Stimulated activated CD4-positive, alpha-beta T cell treated with anti-CD3 and anti-CD28 coated beads, Interleukin-1b, Interleukin-23, amount 100 ng/mL, for 48 hours (primary cell): Measurements from ENCODE around the gene LETM1.

Source experiments
- DNase-seq: peaks from one replicate; pipeline ENCODE4 v3.0.0-alpha.2; 2020

The LETM1 gene

GRCh38 chr4:1804638-1805492 lies 51.1 kb downstream of the LETM1 start:
- no peak for DNase-seq

DNA sequence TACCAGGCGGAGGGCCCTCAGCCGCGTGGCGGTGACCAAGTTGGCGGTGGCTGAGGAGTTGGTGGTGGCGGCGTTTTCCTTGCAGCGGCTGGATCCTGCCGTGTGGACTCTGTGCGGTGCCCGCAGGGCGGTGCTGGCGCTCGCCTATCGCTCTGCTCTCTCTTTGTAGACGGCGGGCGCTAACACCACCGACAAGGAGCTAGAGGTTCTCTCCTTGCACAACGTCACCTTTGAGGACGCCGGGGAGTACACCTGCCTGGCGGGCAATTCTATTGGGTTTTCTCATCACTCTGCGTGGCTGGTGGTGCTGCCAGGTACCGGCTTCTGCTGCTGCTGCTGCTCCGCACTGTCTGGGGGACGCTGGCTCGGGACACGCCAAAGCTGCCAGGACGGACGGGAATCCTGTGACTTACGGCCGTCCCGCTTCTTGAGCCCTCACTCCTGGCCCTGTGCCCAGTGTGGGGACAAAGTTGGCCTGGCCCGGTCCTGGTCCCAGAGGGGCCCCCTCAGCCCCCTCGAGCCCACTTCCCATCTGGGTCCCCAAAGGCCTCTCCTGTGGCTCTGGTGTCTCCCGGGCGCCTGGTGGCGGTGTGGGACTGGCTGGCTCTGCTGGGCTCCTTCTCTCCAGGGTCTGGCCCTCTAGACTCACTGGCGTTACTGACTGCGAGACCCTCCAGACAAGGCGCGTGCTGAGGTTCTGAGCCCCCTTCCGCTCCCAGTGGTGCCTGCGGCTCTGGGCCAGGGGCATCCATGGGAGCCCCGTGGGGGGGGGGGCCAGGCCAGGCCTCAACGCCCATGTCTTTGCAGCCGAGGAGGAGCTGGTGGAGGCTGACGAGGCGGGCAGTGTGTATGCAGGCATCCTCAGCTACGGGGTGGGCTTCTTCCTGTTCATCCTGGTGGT lies 52.2 kb downstream of the LETM1 start:
- no peak for DNase-seq

DNA sequence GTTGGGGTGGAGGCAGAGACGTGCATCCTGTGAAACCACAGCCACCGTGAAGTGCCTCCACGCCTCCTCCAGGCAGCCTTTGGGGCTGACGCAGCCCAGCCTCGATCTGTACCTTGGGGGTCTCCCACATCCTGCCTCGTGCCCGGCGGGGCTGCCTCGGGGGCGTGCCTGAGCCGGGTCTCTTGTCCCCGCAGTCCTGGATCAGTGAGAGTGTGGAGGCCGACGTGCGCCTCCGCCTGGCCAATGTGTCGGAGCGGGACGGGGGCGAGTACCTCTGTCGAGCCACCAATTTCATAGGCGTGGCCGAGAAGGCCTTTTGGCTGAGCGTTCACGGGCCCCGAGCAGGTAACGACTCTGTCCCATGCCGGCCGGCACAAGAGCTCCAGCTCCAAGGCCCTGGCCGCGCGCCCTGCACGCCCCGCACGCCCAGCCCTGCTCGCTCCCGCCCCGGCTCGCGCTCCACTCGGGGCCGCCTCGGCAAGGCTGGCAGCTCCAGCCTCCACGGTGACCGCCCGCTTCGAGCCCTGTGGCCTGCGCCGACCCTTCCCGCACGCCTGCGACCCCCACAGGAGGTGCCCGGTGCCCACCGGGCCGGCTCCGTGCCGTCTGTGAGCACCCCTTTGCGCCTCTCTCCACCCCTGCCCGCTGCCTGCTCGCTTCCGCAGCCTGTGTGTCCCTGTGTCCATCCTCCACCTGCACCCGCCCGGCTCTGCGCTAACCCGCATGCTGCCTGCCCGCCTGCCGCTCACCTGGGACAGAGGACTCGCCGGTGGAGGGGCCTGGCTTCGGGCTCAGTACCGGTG lies 53.0 kb downstream of the LETM1 start:
- no peak for DNase-seq

DNA sequence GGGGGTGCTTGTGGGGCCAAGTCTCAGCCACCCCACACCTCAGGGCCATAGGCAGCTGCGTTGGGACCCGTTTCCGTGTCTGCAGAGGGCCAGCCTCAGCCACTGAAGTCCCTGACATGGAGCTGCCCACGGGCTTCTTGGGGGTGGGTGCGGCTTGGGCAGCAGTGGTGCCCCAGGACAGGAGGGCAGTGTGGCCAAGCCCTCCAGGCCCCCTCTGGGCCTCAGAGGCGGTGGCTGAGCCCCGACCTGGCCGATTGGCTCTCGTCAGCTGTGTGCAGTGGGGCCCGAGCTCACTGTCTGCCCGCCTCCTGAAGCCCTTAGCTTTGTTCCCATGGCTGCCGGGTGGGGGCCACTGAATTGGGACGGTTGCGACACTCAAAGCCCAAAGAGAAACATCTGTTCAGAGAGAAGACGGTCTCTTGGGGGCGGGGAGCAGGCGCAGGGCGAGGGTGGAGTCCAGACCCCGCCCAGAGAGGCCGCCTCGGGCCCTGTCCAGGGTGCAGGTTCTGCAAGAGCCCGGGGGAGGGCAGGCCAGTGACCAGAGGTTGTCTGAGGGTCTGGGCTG lies 53.7 kb downstream of the LETM1 start:
- DNase-seq, result no peak

DNA sequence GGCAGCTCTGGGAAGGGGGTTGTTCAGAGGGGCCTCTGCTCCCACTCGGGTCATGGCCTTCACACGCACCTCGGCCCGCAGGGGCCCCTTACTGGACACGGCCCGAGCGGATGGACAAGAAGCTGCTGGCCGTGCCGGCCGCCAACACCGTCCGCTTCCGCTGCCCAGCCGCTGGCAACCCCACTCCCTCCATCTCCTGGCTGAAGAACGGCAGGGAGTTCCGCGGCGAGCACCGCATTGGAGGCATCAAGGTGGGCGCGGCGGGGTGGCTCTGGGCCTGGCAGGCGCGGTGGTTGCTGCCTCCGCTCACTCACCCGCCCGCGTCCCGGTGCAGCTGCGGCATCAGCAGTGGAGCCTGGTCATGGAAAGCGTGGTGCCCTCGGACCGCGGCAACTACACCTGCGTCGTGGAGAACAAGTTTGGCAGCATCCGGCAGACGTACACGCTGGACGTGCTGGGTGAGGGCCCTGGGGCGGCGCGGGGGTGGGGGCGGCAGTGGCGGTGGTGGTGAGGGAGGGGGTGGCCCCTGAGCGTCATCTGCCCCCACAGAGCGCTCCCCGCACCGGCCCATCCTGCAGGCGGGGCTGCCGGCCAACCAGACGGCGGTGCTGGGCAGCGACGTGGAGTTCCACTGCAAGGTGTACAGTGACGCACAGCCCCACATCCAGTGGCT lies 54.5 kb downstream of the LETM1 start:
- DNase-seq, result no peak

DNA sequence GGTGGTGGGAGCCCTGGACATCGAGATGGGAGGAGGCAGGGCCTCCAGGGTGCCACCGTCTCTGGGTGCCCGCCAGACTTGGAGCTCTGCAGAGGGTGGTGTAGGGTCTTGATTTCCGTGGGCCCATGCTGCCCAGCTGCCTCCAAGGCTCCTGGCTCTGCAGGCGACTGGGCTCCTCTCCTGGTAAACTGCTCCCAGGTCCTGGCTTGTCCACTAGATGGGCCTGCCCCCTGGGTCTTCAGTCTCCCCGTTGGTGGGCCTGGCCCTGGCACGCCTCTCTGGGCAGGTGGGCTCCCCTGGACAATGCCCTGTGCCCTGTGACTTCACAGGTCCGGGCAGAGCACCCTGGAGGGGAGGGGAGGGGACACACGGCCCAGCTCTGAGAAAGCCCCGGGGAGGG lies 55.2 kb downstream of the LETM1 start:
- DNase-seq, result no peak

- DNase-seq, result no peak
Measured at GRCh38 chr4:1799387-1800375, 56.3 kb downstream of the LETM1 start.

DNA sequence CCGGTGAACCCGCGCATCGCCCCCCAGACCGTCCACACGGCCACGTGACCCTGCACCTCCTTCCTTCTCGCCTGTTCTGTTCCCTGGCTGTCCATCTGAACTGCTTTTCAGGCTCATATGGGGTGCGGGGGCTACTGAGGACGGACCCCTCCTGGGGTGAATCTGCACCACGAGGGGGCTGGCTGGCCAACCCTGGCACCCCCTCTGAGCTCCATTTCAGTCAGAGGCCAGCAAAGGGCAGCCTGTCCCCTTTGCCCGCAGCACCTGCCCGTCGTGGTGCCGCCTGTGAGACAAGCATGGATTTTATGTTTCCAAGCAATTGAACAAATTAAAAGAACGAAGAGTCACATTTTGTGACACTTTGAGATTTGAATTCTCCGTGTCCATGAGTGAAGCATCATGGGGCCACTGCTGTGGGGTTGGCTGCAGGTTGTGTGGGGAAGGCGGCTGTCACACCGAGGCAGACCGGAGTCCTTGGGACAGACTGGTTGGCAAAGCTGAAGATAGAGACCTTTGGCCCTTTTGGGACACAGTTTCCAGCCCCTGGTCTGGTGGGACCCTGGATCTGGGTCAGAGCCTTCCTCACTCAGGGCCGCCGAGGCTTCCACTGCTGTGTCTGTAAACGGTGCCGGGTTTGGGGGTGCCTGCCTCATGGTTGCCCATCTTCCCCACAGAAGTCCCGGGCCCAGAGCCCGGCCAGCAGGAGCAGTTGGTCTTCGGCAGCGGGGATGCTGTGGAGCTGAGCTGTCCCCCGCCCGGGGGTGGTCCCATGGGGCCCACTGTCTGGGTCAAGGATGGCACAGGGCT lies 57.2 kb downstream of the LETM1 start:
- DNase-seq, result no peak

DNA sequence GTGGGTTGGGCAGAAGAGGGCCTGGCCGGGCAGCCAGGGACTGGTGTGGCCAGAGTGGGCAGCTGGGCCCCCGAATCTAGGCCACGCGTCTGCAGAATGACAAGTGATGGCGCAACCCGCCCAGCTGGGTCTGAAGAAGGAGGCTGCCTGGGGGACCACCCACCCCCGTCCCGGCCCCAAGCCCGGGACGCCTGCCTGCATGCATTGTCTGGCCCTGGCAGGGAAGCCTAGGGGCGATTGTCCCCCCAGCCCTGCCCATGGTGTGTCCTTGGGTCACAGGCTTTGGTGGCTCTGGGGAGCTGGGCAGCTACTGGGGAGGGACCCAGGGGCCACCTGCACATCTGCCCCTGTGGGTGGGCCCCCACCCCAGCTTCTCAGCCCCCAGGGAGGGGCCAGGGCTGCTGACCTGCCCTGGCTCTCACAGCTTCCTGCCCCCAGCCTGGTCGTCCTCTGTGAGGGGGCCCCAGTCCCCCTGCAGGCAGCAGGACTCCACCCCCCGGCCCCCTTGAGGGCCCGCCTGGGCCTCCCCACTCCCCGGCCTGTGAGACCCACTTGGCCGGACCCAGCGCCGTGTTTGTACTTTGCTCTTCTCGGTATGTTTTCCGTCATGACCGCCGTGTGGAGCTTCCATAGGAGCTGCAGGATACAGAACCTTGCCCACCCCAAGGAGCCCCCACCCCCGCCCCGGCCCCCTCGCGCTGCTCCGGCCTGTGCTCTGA lies 57.9 kb downstream of the LETM1 start:
- DNase-seq, result no peak

DNA sequence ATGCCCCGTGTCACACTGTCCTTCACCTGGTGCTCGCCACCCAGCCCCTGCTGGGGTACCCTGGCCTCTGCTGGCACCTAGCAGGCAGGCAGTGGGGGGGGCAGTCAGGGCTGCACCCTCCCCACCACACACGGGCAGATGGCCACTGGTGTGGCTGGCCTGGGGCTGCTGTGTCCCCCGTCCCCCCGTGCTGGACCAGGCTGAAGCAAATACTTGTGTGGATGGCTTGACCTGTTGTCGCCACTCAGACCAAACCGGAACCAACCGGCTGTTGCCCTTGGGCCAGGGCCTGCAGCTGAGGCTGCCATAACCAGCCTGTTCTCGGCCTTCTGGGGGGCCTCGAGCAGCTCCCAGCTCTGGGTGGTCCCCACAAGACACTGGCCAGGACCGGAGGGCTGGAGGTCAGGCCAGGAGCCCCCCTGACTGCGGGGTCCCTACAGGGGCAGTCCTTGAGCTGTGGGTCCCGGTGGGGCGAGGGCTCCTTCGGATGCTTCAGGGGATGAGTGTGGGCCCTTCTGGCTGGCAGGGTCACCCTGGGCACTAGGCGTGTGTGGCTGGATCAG lies 58.6 kb downstream of the LETM1 start:
- DNase-seq, result no peak

DNA sequence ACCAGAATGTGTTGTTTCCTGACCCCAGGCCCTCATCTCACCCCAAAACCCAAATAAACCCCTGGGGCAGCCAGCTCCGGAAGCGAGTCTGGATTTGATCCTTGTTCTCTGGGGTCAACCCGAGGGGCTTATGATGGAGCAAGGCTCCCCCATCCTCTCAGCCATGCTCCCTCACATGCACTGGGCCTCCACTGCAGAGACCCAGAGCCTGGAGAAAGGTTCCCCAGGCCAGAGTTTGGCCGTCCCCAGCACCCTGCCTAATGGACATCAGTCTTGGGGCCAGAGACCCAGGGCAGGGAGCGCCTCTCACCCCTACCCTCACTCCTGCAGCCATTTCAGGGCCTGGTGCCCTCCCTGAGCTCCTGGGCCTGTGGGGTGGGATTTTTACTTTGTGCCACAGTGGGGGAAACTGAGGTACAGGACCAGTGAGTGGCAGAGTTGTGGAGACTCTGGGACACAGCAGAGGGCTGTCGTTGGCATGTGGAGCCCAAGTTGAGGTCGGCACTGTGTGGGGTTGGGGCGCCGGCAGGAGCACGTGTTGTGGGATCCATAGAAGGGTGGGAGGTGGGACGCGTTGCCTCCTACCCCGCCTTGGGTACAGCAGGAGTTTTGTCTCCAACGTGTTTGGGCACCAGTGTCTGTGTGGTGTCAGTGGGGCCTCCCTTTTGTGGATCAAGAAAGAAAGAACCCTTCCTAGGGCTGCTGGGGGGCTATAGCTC lies 59.3 kb downstream of the LETM1 start:
- no peak for DNase-seq

GRCh38 chr4:1795299-1796195 lies 60.4 kb downstream of the LETM1 start:
- DNase-seq, result no peak

- no peak for DNase-seq
Measured at GRCh38 chr4:1794809-1795298, 61.1 kb downstream of the LETM1 start.

- DNase-seq, result no peak
Measured at GRCh38 chr4:1793940-1794808, 61.8 kb downstream of the LETM1 start.

- no peak for DNase-seq
Measured at GRCh38 chr4:1793496-1793840, 62.5 kb downstream of the LETM1 start.
